ENCODE measurements around the gene CCDC170.

CCDC170 gene

DNA sequence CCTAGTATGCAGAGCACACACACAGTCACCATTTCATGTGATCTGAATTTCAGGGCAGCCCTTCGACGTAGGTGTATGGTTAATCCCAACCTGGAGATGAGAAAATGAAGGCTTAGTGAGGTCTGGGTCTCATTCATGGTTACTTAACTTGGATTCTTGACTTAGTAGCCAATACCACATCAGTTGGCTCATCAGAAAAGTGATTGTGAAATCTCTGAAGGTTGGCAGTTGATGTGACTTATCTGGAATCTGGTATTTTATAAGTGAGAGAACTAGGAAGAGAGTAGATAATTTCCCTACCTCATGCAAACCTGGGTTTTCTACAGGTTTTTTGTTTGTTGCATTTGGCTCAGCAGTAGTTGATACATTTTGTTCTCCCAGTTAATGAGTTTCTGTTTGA, 123.7 kb downstream of the CCDC170 start:
- no peak for DNase-seq (ENCODE audit: low spot score)
- in situ Hi-C loops (cut with MboI; ENCODE audit: low pct_unique_long_range_greater_than_20kb, low sequenced_read_pairs, unreplicated experiment), result no loop called here
- TF ChIP-seq, protein P1, sequence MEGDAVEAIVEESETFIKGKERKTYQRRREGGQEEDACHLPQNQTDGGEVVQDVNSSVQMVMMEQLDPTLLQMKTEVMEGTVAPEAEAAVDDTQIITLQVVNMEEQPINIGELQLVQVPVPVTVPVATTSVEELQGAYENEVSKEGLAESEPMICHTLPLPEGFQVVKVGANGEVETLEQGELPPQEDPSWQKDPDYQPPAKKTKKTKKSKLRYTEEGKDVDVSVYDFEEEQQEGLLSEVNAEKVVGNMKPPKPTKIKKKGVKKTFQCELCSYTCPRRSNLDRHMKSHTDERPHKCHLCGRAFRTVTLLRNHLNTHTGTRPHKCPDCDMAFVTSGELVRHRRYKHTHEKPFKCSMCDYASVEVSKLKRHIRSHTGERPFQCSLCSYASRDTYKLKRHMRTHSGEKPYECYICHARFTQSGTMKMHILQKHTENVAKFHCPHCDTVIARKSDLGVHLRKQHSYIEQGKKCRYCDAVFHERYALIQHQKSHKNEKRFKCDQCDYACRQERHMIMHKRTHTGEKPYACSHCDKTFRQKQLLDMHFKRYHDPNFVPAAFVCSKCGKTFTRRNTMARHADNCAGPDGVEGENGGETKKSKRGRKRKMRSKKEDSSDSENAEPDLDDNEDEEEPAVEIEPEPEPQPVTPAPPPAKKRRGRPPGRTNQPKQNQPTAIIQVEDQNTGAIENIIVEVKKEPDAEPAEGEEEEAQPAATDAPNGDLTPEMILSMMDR (IDR thresholded peaks at IDR 0.05; ENCODE audit: extremely low read depth, insufficient read depth, missing control alignments), result no peak

- DNase-seq (ENCODE audit: low spot score), result no peak
- in situ Hi-C loops (cut with MboI; ENCODE audit: low pct_unique_long_range_greater_than_20kb, low sequenced_read_pairs, unreplicated experiment), result no loop called here
- TF ChIP-seq, protein P1 (IDR thresholded peaks at IDR 0.05; ENCODE audit: extremely low read depth, insufficient read depth, missing control alignments), result no peak
Observed at GRCh38 chr6:151618717-151619116, 124.9 kb downstream of the CCDC170 start.

DNA sequence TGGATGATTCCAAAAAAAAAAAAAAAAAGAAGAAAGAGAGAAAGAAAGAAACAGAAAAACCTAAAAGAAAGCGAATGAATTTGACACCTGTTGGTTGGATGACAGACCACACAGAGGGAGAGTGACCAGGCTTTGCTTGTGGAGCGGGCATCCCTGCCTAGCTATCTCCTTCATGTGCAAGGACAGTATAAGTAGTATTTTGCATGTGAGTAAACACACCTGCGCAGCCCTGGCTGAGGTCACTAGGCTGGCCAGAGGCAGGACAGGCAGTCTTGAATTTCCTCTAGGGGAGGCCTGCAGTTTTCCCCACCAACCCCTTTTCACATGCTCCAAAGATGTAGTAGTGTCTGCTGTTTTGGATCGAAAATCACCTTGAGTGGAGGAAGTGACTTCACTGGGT, 126.4 kb downstream of the CCDC170 start:
- DNase-seq (ENCODE audit: low spot score), result no peak
- in situ Hi-C loops (cut with MboI; ENCODE audit: low pct_unique_long_range_greater_than_20kb, low sequenced_read_pairs, unreplicated experiment), result no loop called here
- TF ChIP-seq, protein P1 (IDR thresholded peaks at IDR 0.05; ENCODE audit: extremely low read depth, insufficient read depth, missing control alignments), result no peak

DNA sequence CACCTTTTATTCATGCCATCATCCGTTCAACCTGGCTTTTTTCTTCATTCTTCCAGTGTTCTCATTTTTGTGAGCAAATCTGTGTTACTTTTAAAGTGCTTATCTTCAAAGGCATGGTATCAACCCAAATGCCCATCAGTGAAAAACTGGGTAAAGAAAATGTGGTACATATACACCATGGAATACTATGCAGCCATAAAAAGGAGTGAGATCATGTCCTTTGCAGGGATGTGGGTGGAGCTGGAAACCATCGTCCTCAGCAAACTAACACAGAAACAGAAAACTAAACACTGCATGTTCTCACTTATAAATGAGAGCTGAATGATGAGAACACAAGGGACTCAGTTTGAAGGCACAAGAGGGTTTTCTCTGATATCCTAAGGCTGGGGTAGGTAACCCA, 130.3 kb downstream of the CCDC170 start:
- in situ Hi-C loops (cut with MboI; ENCODE audit: low pct_unique_long_range_greater_than_20kb, low sequenced_read_pairs, unreplicated experiment), result no loop called here
- no peak for DNase-seq (ENCODE audit: low spot score)
- TF ChIP-seq, protein P1 (IDR thresholded peaks at IDR 0.05; ENCODE audit: extremely low read depth, insufficient read depth, missing control alignments), result no peak

- in situ Hi-C loops (cut with MboI; ENCODE audit: low pct_unique_long_range_greater_than_20kb, low sequenced_read_pairs, unreplicated experiment), result no loop called here
- TF ChIP-seq, protein P1 (IDR thresholded peaks at IDR 0.05; ENCODE audit: extremely low read depth, insufficient read depth, missing control alignments), result no peak
- no peak for DNase-seq (ENCODE audit: low spot score)
Observed at GRCh38 chr6:151624481-151624880, 130.7 kb downstream of the CCDC170 start.

GRCh38 chr6:151624900-151625536, 131.2 kb downstream of the CCDC170 start:
- in situ Hi-C loops (cut with MboI; ENCODE audit: low pct_unique_long_range_greater_than_20kb, low sequenced_read_pairs, unreplicated experiment), result no loop called here
- DNase-seq (ENCODE audit: low spot score), result no peak

More at GRCh38 chr6:151624900-151625536, 131.2 kb downstream of the CCDC170 start:
- TF ChIP-seq, protein P1 (IDR thresholded peaks at IDR 0.05; ENCODE audit: extremely low read depth, insufficient read depth, missing control alignments), result no peak

Measured in GM13977 (cell line).